HepG2 (cell line): Measurements from ENCODE around the gene CSRNP3. TPM values are rescaled to one million over a fixed set of nuclear protein-coding genes. Genes with fewer than 3 reads are reported as not detected.

Source experiments
- ATAC-seq: fragments of 200-7000 bp; cut with Tn5 transposase; 3 replicates; pipeline ENCODE4 v1.9.1; 2020; ENCODE audit warnings: mild to moderate bottlenecking, moderate library complexity
- BruUV-seq: library from RNA; stranded (reverse); fragments of 400-500 nt; replicated peaks from 2 replicates; lab custom pipeline; 2021; lab: Mats Ljungman, UMichigan
- CTCF ChIA-PET: fragments of 300-600 bp; formaldehyde crosslinking; extraction: SDS; loops from one replicate; lab custom pipeline; 2021; ENCODE audit warnings: low total read pairs, inconsistent platforms, low intra/inter-chr PET ratio; lab: Yijun Ruan, JAX
- POLR2A ChIA-PET: fragments of 350-600 bp; sonication (Branson Sonifier 250); formaldehyde crosslinking; loops from one replicate; lab custom pipeline; 2020; ENCODE audit warnings: antibody characterized with exemption, inconsistent platforms; lab: Yijun Ruan, JAX
- DNase-seq: peaks from one replicate; pipeline ENCODE4 v3.0.0-alpha.2; 2015; ENCODE audit warnings: low spot score
- FAIRE-seq: peaks from 3 replicates; lab custom pipeline; 2011; peaks lifted over from hg19 to GRCh38; lab: Jason Lieb, UNC
- H2AFZ ChIP-seq: one replicate; pipeline ENCODE4 v1.6.1; 2011; ENCODE audit warnings: low read length, inconsistent platforms
- H3K27ac ChIP-seq: fragments of 300-600 bp; 3 replicates; pipeline ENCODE4 v1.8.0; 2011; ENCODE audit warnings: mixed run types, mild to moderate bottlenecking, mixed read lengths, low read length, inconsistent platforms; ENCODE audit not compliant: insufficient read depth; ENCODE audit errors: extremely low read length
- H3K27me3 ChIP-seq, 2 experiments: fragments of 200-600 bp in 1 of 2; 2 replicates in 1 of 2; 3 replicates in 1 of 2; pipeline versions ENCODE4 v1.6.0 to v1.8.0; 2011; ENCODE audit warnings: low read length in 2 of 2, mild to moderate bottlenecking in 2 of 2, moderate library complexity in 2 of 2, inconsistent platforms in 1 of 2; ENCODE audit not compliant: insufficient read depth in 2 of 2, control insufficient read depth in 1 of 2
- H3K36me3 ChIP-seq, 2 experiments: fragments of 200-600 bp in 1 of 2; replicated peaks in 1 of 2; 2 replicates in 1 of 2; 3 replicates in 1 of 2; pipeline versions ENCODE4 v1.5.1 to v1.8.0; 2011; ENCODE audit warnings: low read length in 2 of 2, inconsistent platforms in 1 of 2; ENCODE audit not compliant: insufficient read depth in 2 of 2, control insufficient read depth in 1 of 2
- H3K4me1 ChIP-seq: 2 replicates; pipeline ENCODE4 v1.5.1; 2012; ENCODE audit warnings: low read length, inconsistent platforms; ENCODE audit not compliant: insufficient read depth
- H3K4me2 ChIP-seq: 2 replicates; pipeline ENCODE4 v1.6.0; 2011; ENCODE audit warnings: low read depth, low read length, inconsistent platforms
- H3K4me3 ChIP-seq, 3 experiments: fragments of 200-600 bp in 1 of 3; sonication (generic), shearing (Covaris generic) in 1 of 3; replicated peaks in 1 of 3; 2 replicates each; pipeline ENCODE4 v1.5.1; 2011 to 2016; ENCODE audit warnings: low read length in 3 of 3, inconsistent platforms in 2 of 3, low read depth in 2 of 3, mild to moderate bottlenecking in 2 of 3, control low read depth in 1 of 3, mixed read lengths in 1 of 3; ENCODE audit not compliant: insufficient read depth in 1 of 3
- H3K79me2 ChIP-seq: one replicate; pipeline ENCODE4 v1.6.1; 2011; ENCODE audit warnings: low read length, inconsistent platforms; ENCODE audit not compliant: insufficient read depth
- H3K9ac ChIP-seq: 2 replicates; pipeline ENCODE4 v1.6.0; 2011; ENCODE audit warnings: mild to moderate bottlenecking, low read depth, low read length, inconsistent platforms; ENCODE audit not compliant: insufficient read depth
- H3K9me3 ChIP-seq: 2 replicates; pipeline ENCODE4 v1.5.1; 2012; ENCODE audit warnings: mild to moderate bottlenecking, low read length
- H4K20me1 ChIP-seq: 2 replicates; pipeline ENCODE4 v1.6.0; 2011; ENCODE audit warnings: inconsistent platforms, mild to moderate bottlenecking, low read length, moderate library complexity; ENCODE audit not compliant: insufficient read depth
- CREB1 ChIP-seq, 2 experiments: fragments of 450-650 bp in 1 of 2; IDR thresholded peaks; 2 replicates each; pipeline ENCODE4 v1.6.1; 2016 to 2017; ENCODE audit warnings: control low read depth in 1 of 2, mild to moderate bottlenecking in 1 of 2, missing compliant biosample characterization in 1 of 2, missing genetic modification characterization in 1 of 2
- RBFOX2 ChIP-seq: fragments of 200-400 bp; formaldehyde crosslinking; IDR thresholded peaks from 2 replicates; pipeline ENCODE4 v1.6.1; 2017; ENCODE audit warnings: low read depth, mild to moderate bottlenecking, low read length
- SP140L ChIP-seq: sonication (generic); formaldehyde crosslinking; IDR thresholded peaks from 2 replicates; pipeline ENCODE4 v1.4.0; 2020; ENCODE audit warnings: missing genetic modification reagents, borderline replicate concordance
- THYN1 ChIP-seq: sonication (generic); formaldehyde crosslinking; IDR thresholded peaks from 2 replicates; pipeline ENCODE4 v1.8.1; 2023; ENCODE audit warnings: low read depth, mild to moderate bottlenecking, moderate library complexity, missing genetic modification reagents, borderline replicate concordance
- ZKSCAN8 ChIP-seq: IDR thresholded peaks from 2 replicates; pipeline ENCODE4 v1.6.1; 2016; ENCODE audit warnings: borderline replicate concordance, missing genetic modification reagents, missing compliant biosample characterization
- ZNF781 ChIP-seq: sonication (generic); formaldehyde crosslinking; IDR thresholded peaks from 2 replicates; pipeline ENCODE4 v1.5.1; 2020; ENCODE audit warnings: borderline replicate concordance, mild to moderate bottlenecking, missing genetic modification reagents; ENCODE audit errors: not compliant biosample characterization
- WGBS: methylation state at CpG from one replicate; pipeline ENCODE4 v1.1.6; 2017; ENCODE audit warnings: low lambda C conversion rate; 5-methylcytosine and 5-hydroxymethylcytosine counted together
- in situ Hi-C: cut with HindIII; loops from 2 replicates; pipeline ENCODE4 v1.10.0; 2017; ENCODE audit warnings: low pct_unique_long_range_greater_than_20kb; ENCODE audit not compliant: extremely low pct_ligation_motif_present
- intact Hi-C: fragments of 100-400 bp; cut with micrococcal nuclease; formaldehyde crosslinking; loops from one replicate; pipeline ENCODE4 v1.10.0; 2022; ENCODE audit not compliant: unreplicated experiment
- polyA plus RNA-seq, 8 experiments: library from polyadenylated mRNA; depleted of rRNA in 3 of 8; stranded (reverse) in 7 of 8; unstranded in 1 of 8; fragments of >200 nt; fragmentation: Illumina TruSeq in 4 of 8; extraction: Trizol in 4 of 8; gene quantifications; 2 replicates each; pipeline versions ENCODE4 v1.2.1 to v1.2.3, GENCODE V29; 2011 to 2016; ENCODE audit warnings: low read depth in 4 of 8, missing spikeins in 1 of 8, mixed read lengths in 1 of 8; ENCODE audit not compliant: insufficient read depth in 1 of 8
- total RNA-seq, 5 experiments: library from RNA; depleted of rRNA; stranded (reverse); fragments of >200 nt; fragmentation: Illumina TruSeq; extraction: Trizol; gene quantifications; 2 replicates each; pipeline ENCODE4 v1.2.3, GENCODE V29; 2016; ENCODE audit warnings: low read depth in 1 of 5
- TF ChIP-seq, protein P1 (sequence below): sonication (generic); formaldehyde crosslinking; IDR thresholded peaks from 2 replicates; pipeline ENCODE4 v1.5.1; 2020; ENCODE audit warnings: missing genetic modification reagents, mild to moderate bottlenecking, borderline replicate concordance

CSRNP3 gene
- total and polyA plus RNA-seq, 2 of the 13 experiments (the other 11 are each of a cell fraction or from before 2014, with no cell fraction given), result not detected

DNA sequence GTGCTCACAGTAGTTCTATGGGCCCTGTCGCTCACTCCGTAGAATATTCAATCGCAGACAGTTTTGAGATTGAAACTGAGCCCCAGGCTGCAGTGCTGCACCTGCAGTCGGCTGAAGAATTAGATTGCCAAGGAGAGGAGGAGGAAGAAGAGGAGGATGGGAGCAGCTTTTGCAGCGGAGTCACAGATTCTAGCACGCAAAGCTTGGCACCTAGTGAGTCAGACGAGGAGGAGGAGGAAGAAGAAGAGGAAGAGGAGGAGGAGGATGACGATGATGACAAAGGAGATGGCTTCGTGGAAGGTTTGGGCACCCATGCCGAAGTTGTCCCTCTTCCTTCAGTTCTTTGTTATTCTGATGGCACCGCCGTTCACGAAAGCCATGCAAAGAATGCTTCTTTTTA, 209.4 kb downstream of the CSRNP3 start:
- no peaks in the 10 kb centered on the region for H3K9me3 ChIP-seq
- no TSS peak for BruUV-seq
- ChIA-PET POLR2A (no interaction called here), CTCF (no interaction called here)
- H3K4me2 ChIP-seq, result no peak overlapping the region
- ATAC-seq (no peak), FAIRE-seq (no peak), DNase-seq (no peak)
- no peaks in the 10 kb centered on the region for H3K79me2 ChIP-seq
- no peaks in the 10 kb centered on the region for H3K4me1 ChIP-seq
- no peak overlapping the region for H3K9ac ChIP-seq
- no peak overlapping the region for H2AFZ ChIP-seq
- intact Hi-C loops, result no loop called here
- H3K27ac ChIP-seq, result no peak overlapping the region
- WGBS, result 44% methylated on average over 13 of the region's 13 CpGs
- in situ Hi-C loops, result no loop called here
- TF ChIP-seq RBFOX2 (no peak), SP140L (CRISPR knock-in tag) (no peak), CREB1 (IDR thresholded peaks at IDR 0.05) (0 out of 2 replicates have a peak, but pooled peaks have one; percentile 26), CREB1 (CRISPR knock-in tag; IDR thresholded peaks at IDR 0.05) (no peak)
- no peaks in the 10 kb centered on the region for H3K36me3 ChIP-seq
- no peaks in the 10 kb centered on the region for H3K27me3 ChIP-seq
- no peaks in the 10 kb centered on the region for H4K20me1 ChIP-seq
- no peak overlapping the region for H3K4me3 ChIP-seq

DNA sequence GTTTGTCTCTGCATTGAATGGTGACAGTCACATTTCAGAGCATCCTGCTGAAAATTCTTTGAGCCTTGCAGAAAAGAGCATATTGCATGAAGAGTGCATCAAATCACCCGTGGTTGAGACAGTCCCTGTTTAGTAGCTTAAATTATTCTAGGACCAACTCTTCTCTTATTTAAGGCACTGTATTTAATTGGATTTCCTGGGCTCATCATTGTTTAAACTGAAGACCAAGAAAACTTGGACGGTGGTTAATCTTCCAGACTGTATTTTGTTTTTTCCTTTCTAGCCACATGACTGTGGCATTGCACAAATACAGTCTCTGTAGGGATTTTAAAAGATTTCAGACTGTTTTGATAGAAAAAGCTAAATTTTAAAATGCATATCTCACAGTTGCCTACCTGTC, 210.1 kb downstream of the CSRNP3 start:
- H3K79me2 ChIP-seq, result no peaks in the 10 kb centered on the region
- no peaks in the 10 kb centered on the region for H3K27me3 ChIP-seq
- H3K4me2 ChIP-seq, result no peak overlapping the region
- CTCF ChIA-PET, result no interaction called here
- POLR2A ChIA-PET, result no interaction called here
- FAIRE-seq (no peak), DNase-seq (no peak), ATAC-seq (no peak)
- no peak overlapping the region for H3K27ac ChIP-seq
- H3K9ac ChIP-seq, result no peak overlapping the region
- no peaks in the 10 kb centered on the region for H3K36me3 ChIP-seq
- H3K4me3 ChIP-seq, result no peak overlapping the region
- WGBS, result 20% methylated on average over 2 of the region's 2 CpGs
- intact Hi-C loops, result no loop called here
- no peaks in the 10 kb centered on the region for H4K20me1 ChIP-seq
- in situ Hi-C loops, result no loop called here
- H3K4me1 ChIP-seq, result no peaks in the 10 kb centered on the region
- no peaks in the 10 kb centered on the region for H3K9me3 ChIP-seq
- TF ChIP-seq ZNF781 (CRISPR knock-in tag) (no peak), THYN1 (CRISPR knock-in tag) (no peak), ZKSCAN8 (CRISPR knock-in tag) (no peak)
- TF ChIP-seq, protein P1, sequence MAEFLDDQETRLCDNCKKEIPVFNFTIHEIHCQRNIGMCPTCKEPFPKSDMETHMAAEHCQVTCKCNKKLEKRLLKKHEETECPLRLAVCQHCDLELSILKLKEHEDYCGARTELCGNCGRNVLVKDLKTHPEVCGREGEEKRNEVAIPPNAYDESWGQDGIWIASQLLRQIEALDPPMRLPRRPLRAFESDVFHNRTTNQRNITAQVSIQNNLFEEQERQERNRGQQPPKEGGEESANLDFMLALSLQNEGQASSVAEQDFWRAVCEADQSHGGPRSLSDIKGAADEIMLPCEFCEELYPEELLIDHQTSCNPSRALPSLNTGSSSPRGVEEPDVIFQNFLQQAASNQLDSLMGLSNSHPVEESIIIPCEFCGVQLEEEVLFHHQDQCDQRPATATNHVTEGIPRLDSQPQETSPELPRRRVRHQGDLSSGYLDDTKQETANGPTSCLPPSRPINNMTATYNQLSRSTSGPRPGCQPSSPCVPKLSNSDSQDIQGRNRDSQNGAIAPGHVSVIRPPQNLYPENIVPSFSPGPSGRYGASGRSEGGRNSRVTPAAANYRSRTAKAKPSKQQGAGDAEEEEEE (CRISPR knock-in tag), result no peak
- no TSS peak for BruUV-seq
- H2AFZ ChIP-seq, result no peak overlapping the region
